Endothelial cell of umbilical vein (primary cell): ENCODE results near the gene KLHDC4. TPM values are rescaled to one million over a fixed set of nuclear protein-coding genes. Genes with fewer than 3 reads are reported as not detected.

Experiments used
- BruUV-seq: library from RNA; stranded (reverse); fragments of 400-500 nt; replicated peaks from 2 replicates; lab custom pipeline; 2021; lab: Mats Ljungman, UMichigan
- CTCF ChIA-PET: fragments of 300-600, 350-600 bp; sonication (Branson Sonifier 250); formaldehyde crosslinking; loops from one replicate; lab custom pipeline; 2021; ENCODE audit warnings: antibody characterized with exemption, inconsistent platforms; lab: Charles Lee
- POLR2A ChIA-PET: fragments of 300-600, 350-600 bp; sonication (Branson Sonifier 250); formaldehyde crosslinking; loops from one replicate; lab custom pipeline; 2021; ENCODE audit warnings: antibody characterized with exemption, inconsistent platforms; lab: Charles Lee
- DNase-seq: peaks from one replicate; pipeline ENCODE4 v3.0.0-alpha.2; 2011; ENCODE audit warnings: low read depth, low spot score
- FAIRE-seq: peaks from 2 replicates; lab custom pipeline; 2011; peaks lifted over from hg19 to GRCh38; lab: Jason Lieb, UNC
- H2AFZ ChIP-seq: 2 replicates; pipeline ENCODE4 v1.6.0; 2012; ENCODE audit warnings: low read depth, low read length, control low read depth, inconsistent platforms
- H3K27ac ChIP-seq: 2 replicates; pipeline ENCODE4 v1.5.1; 2011; ENCODE audit warnings: low read depth, mild to moderate bottlenecking, control low read depth, low read length, moderate library complexity; ENCODE audit not compliant: insufficient read depth
- H3K27me3 ChIP-seq, 2 experiments: 2 replicates each; pipeline versions ENCODE4 v1.6.0 to v1.6.1; 2011; ENCODE audit warnings: low read length in 2 of 2, mixed read lengths in 1 of 2; ENCODE audit not compliant: control insufficient read depth in 2 of 2, insufficient read depth in 2 of 2
- H3K36me3 ChIP-seq, 2 experiments: 2 replicates in 1 of 2; 3 replicates in 1 of 2; pipeline ENCODE4 v1.5.1; 2011; ENCODE audit warnings: low read length in 2 of 2, mild to moderate bottlenecking in 1 of 2, moderate library complexity in 1 of 2; ENCODE audit not compliant: control insufficient read depth in 2 of 2, insufficient read depth in 2 of 2; ENCODE audit errors: extremely low read depth in 1 of 2
- H3K4me1 ChIP-seq: 3 replicates; pipeline ENCODE4 v1.5.1; 2011; ENCODE audit warnings: mild to moderate bottlenecking, low read length; ENCODE audit not compliant: control insufficient read depth, insufficient read depth; ENCODE audit errors: extremely low read depth
- H3K4me2 ChIP-seq: 2 replicates; pipeline ENCODE4 v1.6.1; 2011; ENCODE audit warnings: low read length, control low read depth, mixed read lengths; ENCODE audit not compliant: insufficient read depth
- H3K4me3 ChIP-seq, 3 experiments: fragments of 200-600 bp in 1 of 3; sonication (generic), shearing (Covaris generic) in 1 of 3; replicated peaks in 1 of 3; 2 replicates each; pipeline ENCODE4 v1.5.1; 2011 to 2016; ENCODE audit warnings: control low read depth in 3 of 3, low read length in 3 of 3, mild to moderate bottlenecking in 2 of 3, inconsistent platforms in 1 of 3, low read depth in 1 of 3, moderate library complexity in 1 of 3; ENCODE audit not compliant: insufficient read depth in 1 of 3
- H3K79me2 ChIP-seq: 2 replicates; pipeline ENCODE4 v1.6.0; 2012; ENCODE audit warnings: low read length, inconsistent platforms; ENCODE audit not compliant: control insufficient read depth, insufficient read depth
- H3K9ac ChIP-seq: replicated peaks from 2 replicates; pipeline ENCODE3; 2011; ENCODE audit warnings: low read length, control low read depth; ENCODE audit not compliant: insufficient read depth; ENCODE audit errors: extremely low read depth
- H3K9me1 ChIP-seq: replicated peaks from 3 replicates; pipeline ENCODE4 v1.6.0; 2011; ENCODE audit warnings: mild to moderate bottlenecking, low read length; ENCODE audit not compliant: control insufficient read depth, insufficient read depth; ENCODE audit errors: extremely low read depth
- H3K9me3 ChIP-seq: replicated peaks from 2 replicates; pipeline ENCODE4 v1.5.1; 2012; ENCODE audit warnings: low read length, inconsistent platforms; ENCODE audit not compliant: control insufficient read depth, insufficient read depth
- H4K20me1 ChIP-seq: replicated peaks from 2 replicates; pipeline ENCODE3; 2011; ENCODE audit warnings: mild to moderate bottlenecking, low read length; ENCODE audit not compliant: control insufficient read depth, insufficient read depth; ENCODE audit errors: extremely low read depth
- CTCF ChIP-seq, 2 donors: IDR thresholded peaks; 1 replicate in 1 of 2; 2 replicates in 1 of 2; pipeline ENCODE4 v1.5.1; 2011; ENCODE audit warnings: low read length in 2 of 2, mild to moderate bottlenecking in 2 of 2, moderate library complexity in 2 of 2, control low read depth in 1 of 2, inconsistent platforms in 1 of 2, low read depth in 1 of 2; ENCODE audit not compliant: insufficient read depth in 1 of 2; ENCODE audit errors: extremely low read depth in 1 of 2
- EZH2 ChIP-seq: IDR thresholded peaks from 2 replicates; pipeline ENCODE4 v1.6.1; 2012; ENCODE audit warnings: borderline replicate concordance, low read depth, mild to moderate bottlenecking, moderate library complexity, low read length, inconsistent platforms; ENCODE audit not compliant: severe bottlenecking
- FOS ChIP-seq: IDR thresholded peaks from 2 replicates; pipeline ENCODE4 v1.6.1; 2011; ENCODE audit warnings: mild to moderate bottlenecking, low read length, moderate library complexity, borderline replicate concordance; ENCODE audit not compliant: insufficient read depth
- GATA2 ChIP-seq: IDR thresholded peaks from 2 replicates; pipeline ENCODE4 v1.7.0; 2011; ENCODE audit warnings: low read depth, mild to moderate bottlenecking, moderate library complexity, mixed read lengths, low read length; ENCODE audit not compliant: insufficient read length, insufficient read depth
- JUN ChIP-seq: IDR thresholded peaks from 2 replicates; pipeline ENCODE4 v1.6.1; 2011; ENCODE audit warnings: borderline replicate concordance, low read depth; ENCODE audit not compliant: insufficient read length, insufficient read depth
- MAX ChIP-seq: IDR thresholded peaks from 2 replicates; pipeline ENCODE4 v1.6.1; 2011; ENCODE audit not compliant: insufficient read depth, insufficient read length
- MYC ChIP-seq: IDR thresholded peaks from one replicate; pipeline ENCODE4 v1.6.1; 2011; ENCODE audit warnings: mild to moderate bottlenecking, low read depth, low read length
- POLR2A ChIP-seq: IDR thresholded peaks from 2 replicates; pipeline ENCODE4 v1.6.1; 2012; ENCODE audit warnings: low read depth, mild to moderate bottlenecking, control low read depth, low read length
- POLR2AphosphoS5 ChIP-seq: IDR thresholded peaks from 2 replicates; pipeline ENCODE4 v1.6.1; 2012; ENCODE audit warnings: low read depth, mild to moderate bottlenecking, control low read depth, low read length, moderate library complexity; ENCODE audit not compliant: insufficient read depth
- dilution Hi-C: fragments of 300-500 bp; cut with MboI; formaldehyde crosslinking; loops from one replicate; pipeline ENCODE4 v1.15.0; 2019; ENCODE audit warnings: low sequenced_read_pairs; ENCODE audit not compliant: extremely low pct_ligation_motif_present
- intact Hi-C: fragments of 100-400 bp; cut with micrococcal nuclease; formaldehyde crosslinking; loops from one replicate; pipeline ENCODE4 v1.10.0; 2022
- polyA plus RNA-seq, 4 experiments: library from polyadenylated mRNA; depleted of rRNA in 3 of 4; stranded (reverse) in 3 of 4; unstranded in 1 of 4; fragments of >200 nt; gene quantifications; 2 replicates each; pipeline versions ENCODE4 v1.2.1 to v1.2.3, GENCODE V29; 2011 to 2012; ENCODE audit warnings: missing spikeins in 1 of 4
- total RNA-seq: library from RNA; stranded (reverse); gene quantifications from 2 replicates; pipeline ENCODE4 v1.2.3, GENCODE V29; 2021

The KLHDC4 gene
- total and polyA plus RNA-seq, 2 donors (not counting 3 experiments of a cell fraction or from before 2014, with no cell fraction given), result 24.7 to 46.2 TPM

GRCh38 chr16:87815567-87815966, 49.8 kb upstream of the KLHDC4 start:
- BruUV-seq, result no TSS peak
- ChIA-PET POLR2A (no interaction called here), CTCF (interaction anchor here (1.1 to 1.4 kb wide), 3 partner anchors 8 to 56 kb away, joined by 4 to 6 read pairs (median 5); no protein-coding TSS in a partner anchor)
- Histone ChIP-seq H3K9ac (no peak overlapping the region), H3K27me3 (no peaks in the 10 kb centered on the region), H3K4me3 (no peak overlapping the region), H3K79me2 (no peaks in the 10 kb centered on the region), H3K4me2 (no peak overlapping the region), H4K20me1 (no peaks in the 10 kb centered on the region), H3K4me1 (no peaks in the 10 kb centered on the region), H2AFZ (no peak overlapping the region), H3K9me3 (no peaks in the 10 kb centered on the region), H3K9me1 (no peaks in the 10 kb centered on the region), H3K36me3 (no peaks in the 10 kb centered on the region), H3K27ac (no peak overlapping the region)
- TF ChIP-seq GATA2, result no peak
- no peak for TF ChIP-seq MYC
- no peak for TF ChIP-seq FOS
- no peak for TF ChIP-seq MAX
- no peak for TF ChIP-seq JUN
- no peak for TF ChIP-seq EZH2
- TF ChIP-seq POLR2AphosphoS5, result no peak
- no peak for TF ChIP-seq POLR2A
- no peak for TF ChIP-seq CTCF (IDR thresholded peaks at IDR 0.05; ENCODE audit: extremely low read depth in 1 of 2, insufficient read depth in 1 of 2, low read depth in 1 of 2, low read length in 2 of 2)
- intact Hi-C loops (no loop called here), dilution Hi-C loops (no loop called here)
- FAIRE-seq, result no peak
- no peak for DNase-seq
